Activated CD8-positive, alpha-beta memory T cell treated with anti-CD3 and anti-CD28 coated beads for 1 hour (primary cell): Measurements from ENCODE around the gene SIRT3.
"Not testable (repeated sequence)": the region's sequence is repeated elsewhere in the genome, so short reads cannot be mapped to it uniquely, and the experiment has no call there.

Experiments
- DNase-seq, 2 donors: peaks; one replicate each; pipeline ENCODE4 v3.0.0-alpha.2; 2020; ENCODE audit warnings: low read depth in 1 of 2; ENCODE audit errors: extremely low read depth in 1 of 2

The SIRT3 gene

GRCh38 chr11:180242-180641 lies 55.9 kb downstream of the SIRT3 start:
- not testable (repeated sequence) for DNase-seq
